Activated T-cell treated with anti-CD3 and anti-CD28 coated beads, Interleukin-2, amount 50 U/mL, for 24 hours (primary cell): ENCODE results near the gene LRFN4.
A peak's percentile ranks its signal among the peaks of the same experiment; 100 is the strongest.
"Not testable (repeated sequence)": the region's sequence is repeated elsewhere in the genome, so short reads cannot be mapped to it uniquely, and the experiment has no call there.

Experiments used
- DNase-seq: peaks from one replicate; pipeline ENCODE4 v3.0.0-alpha.2; 2020
- H3K27ac Mint-ChIP-seq: 2 replicates; pipeline ENCODE4 v1.8.0; 2020; ENCODE audit warnings: mild to moderate bottlenecking, mixed read lengths
- H3K27me3 Mint-ChIP-seq: 2 replicates; pipeline ENCODE4 v1.8.0; 2020; ENCODE audit warnings: mixed read lengths
- H3K36me3 Mint-ChIP-seq: 2 replicates; pipeline ENCODE4 v1.8.0; 2020; ENCODE audit warnings: low read depth, mixed read lengths
- H3K4me1 Mint-ChIP-seq: 2 replicates; pipeline ENCODE4 v1.8.0; 2020; ENCODE audit warnings: low read depth, mixed read lengths
- H3K4me3 Mint-ChIP-seq: 2 replicates; pipeline ENCODE4 v1.8.0; 2020; ENCODE audit warnings: mild to moderate bottlenecking, moderate library complexity, mixed read lengths
- H3K9me3 Mint-ChIP-seq: 2 replicates; pipeline ENCODE4 v1.8.0; 2020; ENCODE audit warnings: mixed read lengths

LRFN4 gene

DNA sequence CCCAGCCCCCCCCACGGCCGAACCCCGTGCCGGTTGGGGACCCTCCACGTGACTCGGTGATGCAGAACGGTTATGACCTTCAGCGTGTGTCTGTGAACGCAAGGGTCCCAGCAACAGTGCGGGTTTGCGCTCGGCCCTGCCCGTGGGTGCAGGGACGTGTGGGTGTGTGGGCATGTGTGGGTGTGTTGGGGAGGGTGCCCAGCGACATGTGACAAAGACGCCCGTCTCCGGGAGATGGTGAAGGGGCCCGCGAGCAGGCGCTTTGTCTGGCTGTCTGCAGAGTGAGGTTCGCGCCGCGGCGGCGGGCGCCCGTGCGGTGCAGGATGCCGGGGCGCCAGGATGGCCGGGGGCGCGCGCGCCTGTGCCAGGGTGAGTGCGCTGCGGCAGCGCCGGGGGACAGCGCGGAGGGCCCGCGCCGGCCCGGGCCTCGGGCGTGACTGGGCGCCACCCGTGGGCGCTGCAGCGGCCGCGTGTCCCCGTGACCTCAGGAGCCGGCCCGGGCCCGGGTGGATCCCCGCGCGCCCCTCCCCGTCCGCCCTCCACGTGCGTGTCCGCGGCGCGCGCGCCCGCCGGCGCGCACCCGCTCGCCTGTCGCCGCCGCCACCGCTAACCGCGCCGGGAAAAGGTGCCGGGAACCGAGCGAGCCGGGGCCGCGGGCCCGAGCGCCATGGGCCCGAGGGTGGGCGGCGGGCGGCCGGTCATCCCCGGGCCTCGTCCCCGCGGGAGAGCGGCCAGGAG is at the start of gene LRFN4:
Gene LRFN4 (plus strand): TSS at position 569 of the 738 bp plus-strand sequence. CDS start 681 bp downstream, outside the sequence.
- H3K27me3 Mint-ChIP-seq, result no peaks in the 10 kb centered on the region
- H3K4me1 Mint-ChIP-seq, result peaks cover 10% of the 10 kb centered on the region
- H3K27ac Mint-ChIP-seq, result peak within 1 kb of the TSS; percentile 93
- peaks cover 9% of the 10 kb centered on the region for H3K36me3 Mint-ChIP-seq
- H3K9me3 Mint-ChIP-seq, result no peaks in the 10 kb centered on the region
- H3K4me3 Mint-ChIP-seq, result peak within 1 kb of the TSS; percentile 91
- DNase-seq, result no peak

DNA sequence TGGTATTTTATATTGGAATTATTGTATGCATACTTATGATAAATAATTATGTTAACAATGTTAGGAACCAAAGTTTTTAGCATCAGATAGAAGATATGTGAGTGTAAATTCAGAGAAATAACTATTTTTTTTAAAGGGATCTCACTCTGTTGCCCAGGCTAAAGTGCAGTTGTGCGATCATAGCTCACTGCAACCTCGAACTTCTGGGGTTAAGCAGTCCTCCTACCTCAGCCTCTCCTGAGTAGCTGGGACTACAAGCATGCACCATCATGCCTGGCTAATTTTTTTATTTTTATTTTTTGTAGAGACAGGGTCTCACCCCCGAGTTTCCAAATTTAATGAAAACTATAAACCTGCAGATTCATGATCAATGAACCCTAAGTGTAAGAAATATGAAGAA is 47.3 kb upstream of the LRFN4 start:
- no peaks in the 10 kb centered on the region for H3K27me3 Mint-ChIP-seq
- no peak overlapping the region for H3K4me3 Mint-ChIP-seq
- H3K27ac Mint-ChIP-seq, result no peak overlapping the region
- no peak for DNase-seq
- no peaks in the 10 kb centered on the region for H3K4me1 Mint-ChIP-seq
- H3K36me3 Mint-ChIP-seq, result peaks cover 2% of the 10 kb centered on the region
- H3K9me3 Mint-ChIP-seq, result no peaks in the 10 kb centered on the region

DNA sequence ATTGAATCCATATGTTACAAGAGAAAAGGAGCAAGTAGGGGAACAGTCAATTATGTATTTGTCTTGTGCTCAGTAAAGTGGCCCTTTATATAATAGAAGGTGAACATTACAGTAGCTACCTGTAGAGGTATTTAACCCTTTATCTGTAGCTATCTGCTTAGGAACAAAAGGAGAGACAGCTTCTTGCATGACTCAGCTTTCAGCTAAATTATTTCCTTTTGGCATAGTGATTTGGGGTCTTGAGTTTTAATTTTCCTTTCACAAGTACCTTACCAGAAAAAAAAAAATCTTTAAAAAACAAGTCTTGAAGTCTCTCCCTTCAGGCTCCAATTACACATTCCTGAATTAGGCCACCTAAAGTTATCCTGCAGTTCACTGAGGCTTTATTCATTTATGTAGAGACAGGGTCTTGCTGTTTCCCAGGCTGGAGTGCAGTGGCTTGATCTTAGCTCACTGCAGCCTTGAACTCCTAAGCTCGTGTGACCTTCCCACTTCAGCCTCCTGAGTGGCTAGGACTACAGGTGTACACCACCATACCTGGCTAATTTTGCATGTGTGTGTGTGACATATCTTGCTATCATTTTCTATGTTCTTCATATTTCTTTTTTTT is 46.2 kb upstream of the LRFN4 start:
- H3K36me3 Mint-ChIP-seq, result peaks cover 2% of the 10 kb centered on the region
- no peak overlapping the region for H3K4me3 Mint-ChIP-seq
- no peak for DNase-seq
- no peaks in the 10 kb centered on the region for H3K9me3 Mint-ChIP-seq
- no peak overlapping the region for H3K27ac Mint-ChIP-seq
- no peaks in the 10 kb centered on the region for H3K27me3 Mint-ChIP-seq
- peaks cover 3% of the 10 kb centered on the region for H3K4me1 Mint-ChIP-seq

- H3K4me3 Mint-ChIP-seq, result no peak overlapping the region
- no peak for DNase-seq
- H3K27ac Mint-ChIP-seq, result no peak overlapping the region
- no peaks in the 10 kb centered on the region for H3K9me3 Mint-ChIP-seq
- no peaks in the 10 kb centered on the region for H3K36me3 Mint-ChIP-seq
- H3K27me3 Mint-ChIP-seq, result no peaks in the 10 kb centered on the region
- peaks cover 7% of the 10 kb centered on the region for H3K4me1 Mint-ChIP-seq
Observed at GRCh38 chr11:66814678-66815077, 42.2 kb upstream of the LRFN4 start.

DNA sequence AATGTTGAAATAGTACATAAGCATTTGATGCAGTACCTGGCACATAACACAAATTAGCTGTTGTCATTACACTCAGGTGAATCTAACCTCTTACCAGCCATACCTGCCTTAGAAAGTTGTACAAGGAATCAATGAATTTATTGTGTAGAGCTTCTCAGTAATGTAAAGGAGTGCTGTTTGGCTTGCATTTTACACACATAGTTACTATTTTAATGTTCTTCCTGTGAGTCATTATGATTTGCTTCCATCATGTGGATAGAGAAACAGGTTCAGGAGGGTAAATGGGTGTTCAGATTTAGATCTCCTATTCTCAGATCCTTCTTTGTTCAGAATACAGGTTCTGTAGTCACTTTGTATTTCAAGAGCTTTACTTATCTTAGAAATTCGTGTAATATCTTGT is 41.2 kb upstream of the LRFN4 start:
- Mint-ChIP-seq H3K27ac (no peak overlapping the region), H3K4me3 (no peak overlapping the region), H3K9me3 (no peaks in the 10 kb centered on the region), H3K4me1 (peaks cover 7% of the 10 kb centered on the region), H3K27me3 (no peaks in the 10 kb centered on the region), H3K36me3 (no peaks in the 10 kb centered on the region)
- DNase-seq, result no peak

DNA sequence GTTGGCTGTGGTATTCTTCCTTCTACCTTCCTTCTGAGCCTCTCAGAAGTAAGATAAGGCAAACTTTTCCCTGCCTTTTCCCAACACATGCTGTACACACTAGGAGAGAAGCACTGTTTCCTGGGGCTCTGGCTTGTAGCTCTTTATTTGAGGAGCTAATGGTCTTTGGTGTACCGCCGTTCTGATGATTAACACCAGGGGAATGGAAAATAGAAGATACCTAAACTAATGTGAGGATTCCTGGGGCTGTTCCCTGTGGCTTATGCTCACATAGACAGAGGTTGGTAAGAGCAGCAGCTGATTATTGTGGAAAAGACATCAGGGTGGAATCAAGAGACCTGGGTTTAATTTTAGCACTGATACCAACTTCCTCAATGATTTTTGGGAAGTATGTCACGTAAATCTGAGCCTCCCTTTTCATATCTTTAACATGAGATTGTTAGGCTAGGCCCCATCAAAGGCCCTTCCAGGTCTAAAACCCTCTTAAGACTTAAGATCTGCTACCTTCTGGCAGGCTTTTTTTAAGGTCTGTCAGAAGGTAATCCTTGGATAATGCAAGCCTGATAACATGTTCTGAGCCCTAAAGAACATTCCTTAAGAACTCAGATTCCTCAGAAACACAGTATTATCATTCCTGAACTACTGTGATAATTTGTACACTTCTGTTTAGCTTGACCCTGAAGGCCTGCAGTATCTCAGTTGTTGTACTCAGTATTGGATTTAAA is 38.5 kb upstream of the LRFN4 start:
- Mint-ChIP-seq H3K27me3 (no peaks in the 10 kb centered on the region), H3K4me1 (peaks cover 7% of the 10 kb centered on the region), H3K27ac (no peak overlapping the region), H3K9me3 (no peaks in the 10 kb centered on the region), H3K4me3 (no peak overlapping the region), H3K36me3 (no peaks in the 10 kb centered on the region)
- DNase-seq, result no peak

GRCh38 chr11:66820381-66820780 is 36.5 kb upstream of the LRFN4 start:
- Mint-ChIP-seq H3K27ac (no peak overlapping the region), H3K4me1 (peaks cover 6% of the 10 kb centered on the region), H3K9me3 (no peaks in the 10 kb centered on the region), H3K4me3 (no peak overlapping the region), H3K36me3 (no peaks in the 10 kb centered on the region), H3K27me3 (no peaks in the 10 kb centered on the region)
- DNase-seq, result no peak

- peaks cover 1% of the 10 kb centered on the region for H3K4me1 Mint-ChIP-seq
- no peaks in the 10 kb centered on the region for H3K9me3 Mint-ChIP-seq
- no peak overlapping the region for H3K4me3 Mint-ChIP-seq
Observed at GRCh38 chr11:66820901-66821300, 36.0 kb upstream of the LRFN4 start.

DNA sequence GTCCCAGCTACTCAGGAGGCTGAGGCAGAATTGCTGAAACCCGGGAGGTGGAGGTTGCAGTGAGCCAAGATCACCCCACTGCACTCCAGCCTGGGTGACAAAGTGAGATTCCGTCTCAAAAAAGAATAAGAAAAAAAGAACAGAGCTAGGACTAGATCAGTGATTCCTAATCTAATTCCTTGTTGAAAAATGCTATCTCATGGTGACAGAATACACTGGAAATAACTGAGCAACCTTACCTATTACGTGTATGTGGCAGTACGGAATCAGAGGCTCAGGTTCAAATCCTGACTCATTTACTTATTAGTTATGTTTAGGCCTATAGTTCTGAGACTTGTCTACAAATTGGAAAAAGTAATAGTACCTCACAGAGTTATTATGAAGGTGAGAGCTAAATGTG is 33.2 kb upstream of the LRFN4 start:
- Mint-ChIP-seq H3K4me1 (no peaks in the 10 kb centered on the region), H3K4me3 (no peak overlapping the region), H3K36me3 (peaks cover 8% of the 10 kb centered on the region), H3K27ac (no peak overlapping the region), H3K27me3 (no peaks in the 10 kb centered on the region), H3K9me3 (no peaks in the 10 kb centered on the region)
- DNase-seq, result no peak

More at GRCh38 chr11:66820901-66821300, 36.0 kb upstream of the LRFN4 start:
- no peaks in the 10 kb centered on the region for H3K27me3 Mint-ChIP-seq
- no peak overlapping the region for H3K27ac Mint-ChIP-seq
- no peak for DNase-seq
- H3K36me3 Mint-ChIP-seq, result no peaks in the 10 kb centered on the region

GRCh38 chr11:66824573-66824972 is 32.3 kb upstream of the LRFN4 start:
- not testable (repeated sequence) for H3K27me3 Mint-ChIP-seq

GRCh38 chr11:66834539-66834845 is 22.4 kb upstream of the LRFN4 start:
- Mint-ChIP-seq H3K27ac (no peak overlapping the region), H3K4me3 (no peak overlapping the region), H3K9me3 (no peaks in the 10 kb centered on the region), H3K36me3 (peaks cover 12% of the 10 kb centered on the region), H3K4me1 (peaks cover 13% of the 10 kb centered on the region), H3K27me3 (no peaks in the 10 kb centered on the region)
- DNase-seq, result no peak

More at GRCh38 chr11:66824573-66824972, 32.3 kb upstream of the LRFN4 start:
- DNase-seq, H3K27ac Mint-ChIP-seq, H3K36me3 Mint-ChIP-seq, H3K4me3 Mint-ChIP-seq, H3K9me3 Mint-ChIP-seq, H3K4me1 Mint-ChIP-seq: not testable (repeated sequence)

GRCh38 chr11:66834943-66835342 is 21.9 kb upstream of the LRFN4 start:
- peaks cover 18% of the 10 kb centered on the region for H3K4me1 Mint-ChIP-seq
- no peak overlapping the region for H3K27ac Mint-ChIP-seq
- H3K9me3 Mint-ChIP-seq, result no peaks in the 10 kb centered on the region
- peaks cover 15% of the 10 kb centered on the region for H3K36me3 Mint-ChIP-seq
- no peaks in the 10 kb centered on the region for H3K27me3 Mint-ChIP-seq
- H3K4me3 Mint-ChIP-seq, result no peak overlapping the region
- DNase-seq, result no peak

DNA sequence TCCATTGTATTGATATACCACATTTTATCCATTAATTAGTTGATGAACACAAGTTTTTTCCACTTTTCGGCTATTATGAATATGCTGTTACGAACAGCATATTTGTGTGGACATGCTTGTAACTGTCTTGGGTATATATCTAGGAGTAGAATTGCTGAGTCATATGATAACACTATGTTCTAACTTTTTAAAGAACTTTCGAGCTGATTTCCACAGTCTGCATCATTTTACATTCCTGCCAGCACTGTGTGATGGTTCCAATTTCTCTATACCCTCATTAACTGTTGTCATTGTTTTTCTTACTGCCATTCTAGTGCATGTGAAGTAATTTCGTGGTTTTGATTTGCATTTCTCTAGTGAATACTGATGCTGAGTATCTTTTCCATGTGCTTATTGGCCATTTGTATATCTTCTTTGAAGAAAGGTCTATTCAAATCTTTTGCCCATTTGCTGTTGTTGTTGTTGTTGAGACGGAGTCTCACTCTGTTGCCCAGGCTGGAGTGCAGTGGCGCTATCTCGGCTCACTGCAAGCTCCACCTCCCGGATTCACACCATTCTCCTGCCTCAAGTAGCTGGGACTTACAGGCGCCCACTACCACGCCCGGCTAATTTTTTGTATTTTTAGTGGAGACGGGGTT is 21.0 kb upstream of the LRFN4 start:
- Mint-ChIP-seq H3K4me3 (no peak overlapping the region), H3K36me3 (peaks cover 25% of the 10 kb centered on the region), H3K4me1 (peaks cover 25% of the 10 kb centered on the region), H3K9me3 (no peaks in the 10 kb centered on the region), H3K27ac (peak overlapping the region; percentile 59), H3K27me3 (no peaks in the 10 kb centered on the region)
- DNase-seq, result no peak

GRCh38 chr11:66840317-66841091 is 16.4 kb upstream of the LRFN4 start:
- Mint-ChIP-seq H3K36me3 (peaks cover 54% of the 10 kb centered on the region), H3K27me3 (no peaks in the 10 kb centered on the region), H3K4me3 (peak overlapping the region; percentile 84), H3K27ac (peak overlapping the region; percentile 88), H3K4me1 (peaks cover 54% of the 10 kb centered on the region), H3K9me3 (no peaks in the 10 kb centered on the region)
- peak; percentile 30 for DNase-seq
